MV-4-11 (cell line): ENCODE measurements around the gene WDR6.

ENCODE experiments used
- DNase-seq: peaks from one replicate; lab custom pipeline; 2025; lab: John Stamatoyannopoulos, UW

Gene WDR6

DNA sequence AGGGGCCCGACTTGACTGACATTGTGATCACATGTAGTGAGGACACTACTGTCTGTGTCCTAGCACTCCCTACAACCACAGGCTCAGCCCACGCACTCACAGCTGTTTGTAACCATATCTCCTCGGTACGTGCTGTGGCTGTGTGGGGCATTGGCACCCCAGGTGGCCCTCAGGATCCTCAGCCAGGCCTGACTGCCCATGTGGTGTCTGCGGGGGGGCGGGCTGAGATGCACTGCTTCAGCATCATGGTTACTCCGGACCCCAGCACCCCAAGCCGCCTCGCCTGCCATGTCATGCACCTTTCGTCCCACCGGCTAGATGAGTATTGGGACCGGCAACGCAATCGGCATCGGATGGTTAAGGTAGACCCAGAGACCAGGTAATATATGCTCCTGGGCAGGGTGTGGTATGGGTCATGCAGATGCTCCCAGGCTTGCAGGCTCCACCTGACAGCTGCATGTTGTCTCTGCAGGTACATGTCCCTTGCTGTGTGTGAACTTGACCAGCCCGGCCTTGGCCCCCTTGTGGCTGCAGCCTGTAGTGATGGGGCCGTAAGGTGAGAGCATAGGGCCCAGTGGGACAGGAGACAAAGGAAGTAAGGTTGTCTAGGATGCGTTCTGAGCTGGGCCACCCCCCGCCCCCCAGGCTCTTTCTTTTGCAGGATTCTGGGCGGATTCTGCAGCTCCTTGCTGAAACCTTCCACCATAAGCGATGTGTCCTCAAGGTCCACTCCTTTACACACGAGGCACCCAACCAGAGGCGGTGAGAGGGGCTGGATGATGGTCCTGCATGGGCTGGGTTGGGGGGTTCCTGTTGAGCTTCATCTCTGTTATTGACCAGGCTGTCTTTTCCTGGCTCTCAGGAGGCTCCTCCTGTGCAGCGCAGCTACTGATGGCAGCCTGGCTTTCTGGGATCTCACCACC lies 6.8 kb downstream of the WDR6 start:
- peak; percentile 24 for DNase-seq

DNA sequence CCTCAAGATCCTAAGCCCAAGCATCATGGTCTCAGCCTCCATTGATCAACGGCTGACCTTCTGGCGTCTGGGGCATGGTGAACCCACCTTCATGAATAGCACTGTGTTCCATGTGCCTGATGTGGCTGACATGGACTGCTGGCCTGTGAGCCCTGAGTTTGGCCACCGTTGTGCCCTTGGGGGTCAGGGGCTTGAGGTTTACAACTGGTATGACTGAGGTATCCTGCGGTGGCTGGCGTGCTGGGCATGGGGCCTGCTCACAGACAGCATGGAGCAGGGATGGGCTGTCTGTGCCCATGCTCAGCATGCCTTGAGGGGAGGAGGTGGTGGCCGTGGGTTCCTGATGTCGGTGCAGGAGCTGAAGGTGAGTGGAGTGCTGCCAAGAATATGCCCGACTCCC lies 7.9 kb downstream of the WDR6 start:
- DNase-seq: no peak

- DNase-seq: no peak
Measured at GRCh38 chr3:49015765-49016164, 8.6 kb downstream of the WDR6 start.

GRCh38 chr3:49016414-49017228 lies 9.4 kb downstream of the WDR6 start:
- DNase-seq: no peak

- peak; percentile 55 for DNase-seq
Measured at GRCh38 chr3:49017229-49017970, 10.2 kb downstream of the WDR6 start.

GRCh38 chr3:49017971-49018706 lies 10.9 kb downstream of the WDR6 start, which contains the start of gene DALRD3:
TSS of gene DALRD3 (minus strand) at chr3:49018580. CDS start at chr3:49018564, 16 bp downstream.
- peak; percentile 65 for DNase-seq

- peak; percentile 64 for DNase-seq
Measured at GRCh38 chr3:49018707-49019006, 11.5 kb downstream of the WDR6 start.

- DNase-seq: peak; percentile 67
Measured at GRCh38 chr3:49019941-49020329, 12.7 kb downstream of the WDR6 start.

GRCh38 chr3:49020330-49021212 lies 13.4 kb downstream of the WDR6 start:
- peak; percentile 61 for DNase-seq

- DNase-seq: peak; percentile 96
Measured at GRCh38 chr3:49021213-49021812, 14.1 kb downstream of the WDR6 start.

DNA sequence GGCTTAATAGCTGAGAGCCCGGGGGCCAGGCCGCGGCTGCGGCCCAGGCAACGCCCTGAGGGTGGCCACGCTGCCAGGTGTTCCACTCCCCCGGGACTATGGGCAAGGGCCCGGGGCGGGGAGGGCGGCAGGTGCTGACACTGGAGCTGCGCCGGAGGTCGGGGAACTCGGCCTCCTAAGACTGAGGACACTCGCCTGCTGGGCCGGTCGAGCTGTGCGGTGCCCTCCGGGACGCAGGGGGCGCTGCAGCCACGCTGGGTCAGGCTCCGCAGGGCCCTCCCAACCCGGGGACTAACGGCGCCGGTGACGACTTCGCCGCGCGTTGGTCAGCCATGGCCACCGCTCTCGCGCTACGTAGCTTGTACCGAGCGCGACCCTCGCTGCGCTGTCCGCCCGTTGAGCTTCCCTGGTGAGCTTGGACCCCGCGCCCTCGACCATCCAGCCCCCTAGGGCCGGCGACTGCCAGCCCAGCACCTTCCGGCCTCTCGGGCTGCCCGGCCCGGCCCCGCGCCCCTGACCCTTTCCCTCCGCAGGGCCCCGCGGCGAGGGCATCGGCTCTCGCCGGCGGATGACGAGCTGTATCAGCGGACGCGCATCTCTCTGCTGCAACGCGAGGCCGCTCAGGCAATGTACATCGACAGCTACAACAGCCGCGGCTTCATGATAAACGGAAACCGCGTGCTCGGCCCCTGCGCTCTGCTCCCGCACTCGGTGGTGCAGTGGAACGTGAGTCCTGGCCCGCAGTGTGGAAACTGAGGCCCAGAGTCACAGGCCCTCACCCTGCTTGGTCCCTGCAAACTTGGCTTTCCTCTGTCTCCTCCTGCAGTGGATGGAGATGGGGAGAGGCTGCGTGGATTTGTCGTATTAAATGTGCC lies 14.9 kb downstream of the WDR6 start, which contains the start of gene NDUFAF3:
Gene NDUFAF3, plus strand, starts transcription at position 309 of the 875 bp plus-strand sequence. Its CDS starts 24 bp downstream, at position 333.
- peak; percentile 83 for DNase-seq

- DNase-seq: peak; percentile 18
Measured at GRCh38 chr3:49022688-49023171, 15.5 kb downstream of the WDR6 start.

DNA sequence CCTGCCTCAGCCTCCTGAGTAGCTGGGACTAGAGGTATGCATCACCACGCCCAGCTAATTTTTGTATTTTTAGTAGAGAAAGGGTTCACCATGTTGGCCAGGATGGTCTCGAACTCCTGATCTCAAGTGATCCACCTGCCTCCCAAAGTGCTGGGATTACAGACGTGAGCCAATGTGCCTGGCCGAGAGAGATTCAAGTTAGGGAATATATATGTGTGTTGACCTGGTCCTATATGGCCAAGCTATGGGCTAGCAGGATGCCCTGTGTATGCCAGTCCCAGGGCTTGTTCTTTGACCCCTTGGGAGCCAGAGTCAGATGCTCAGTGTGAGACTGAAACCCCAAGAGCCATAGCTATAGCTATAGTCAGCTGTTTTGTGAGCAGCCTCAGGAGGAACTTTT lies 16.6 kb downstream of the WDR6 start:
- DNase-seq: no peak

- no peak for DNase-seq
Measured at GRCh38 chr3:49024449-49024848, 17.3 kb downstream of the WDR6 start.

DNA sequence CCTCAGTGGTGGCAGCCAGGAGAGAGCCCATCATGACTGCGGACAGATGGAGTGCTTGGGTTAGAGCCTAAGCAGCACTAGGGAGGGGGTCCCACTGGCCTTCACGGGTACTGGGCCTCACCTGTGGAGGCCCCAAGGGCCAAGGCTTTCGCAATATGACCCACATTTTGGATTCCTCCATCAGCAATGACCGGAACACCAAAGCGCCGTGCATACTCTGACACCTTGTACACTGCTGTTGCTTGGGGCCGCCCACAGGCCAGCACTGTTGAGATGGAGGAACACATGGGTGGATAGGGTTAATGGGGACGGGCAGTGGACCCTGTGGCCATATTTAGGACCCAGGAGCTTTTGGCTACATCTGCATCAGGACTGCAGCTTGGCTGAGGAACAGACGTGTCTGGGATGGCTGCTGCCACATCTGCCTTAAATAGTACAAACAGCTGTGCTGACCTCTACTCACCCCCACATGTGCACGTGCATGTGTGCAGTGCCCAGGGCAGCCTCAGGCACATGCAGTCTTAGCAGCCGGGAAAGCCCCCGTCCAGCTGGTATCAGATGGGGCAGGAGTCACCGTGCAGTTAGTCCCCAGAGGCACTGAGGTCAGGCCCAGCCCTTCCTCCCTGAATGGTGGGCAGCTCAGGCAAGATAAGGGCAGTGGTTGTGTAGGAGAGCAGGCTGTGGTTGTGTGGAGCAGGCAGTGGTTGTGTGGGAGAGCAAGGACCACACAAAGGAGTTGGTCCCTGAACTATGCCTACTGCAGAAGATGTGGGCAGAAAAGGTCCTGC lies 18.0 kb downstream of the WDR6 start:
- DNase-seq: peak; percentile 59

DNA sequence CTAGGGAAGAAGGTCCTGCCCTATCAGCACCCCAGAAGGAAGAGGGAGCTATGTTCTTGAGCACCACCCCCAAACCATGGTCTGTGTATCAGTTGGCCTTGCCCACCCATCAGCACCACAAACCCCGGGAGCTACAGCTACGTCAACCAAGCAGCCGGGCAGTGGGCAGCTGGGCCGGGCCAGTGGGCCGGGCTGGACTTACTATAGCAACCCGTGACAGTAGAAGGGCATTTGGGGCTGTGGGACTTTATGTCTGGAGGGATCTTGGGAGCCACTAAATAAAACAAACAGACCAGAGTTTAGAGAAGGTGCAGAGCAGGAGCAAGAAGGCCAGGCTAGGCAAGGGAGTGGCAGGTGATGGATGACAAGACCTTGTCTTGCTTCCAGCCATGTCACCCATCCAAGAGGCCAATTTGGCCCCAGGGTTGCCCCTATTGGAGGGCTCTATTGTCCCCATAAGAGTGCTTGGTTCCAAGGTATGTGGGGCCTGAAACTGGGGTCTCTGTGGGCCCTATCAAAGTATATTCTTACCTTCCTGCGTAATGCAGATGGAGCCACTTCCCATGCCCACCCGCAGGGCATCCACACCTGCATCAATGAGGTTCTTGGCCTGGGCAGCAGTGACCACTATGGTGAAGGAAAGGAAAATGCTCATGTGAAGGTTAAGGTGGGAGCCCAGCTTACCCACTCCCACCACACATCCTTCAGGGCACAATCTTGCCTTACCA lies 18.8 kb downstream of the WDR6 start:
- DNase-seq: no peak

GRCh38 chr3:49026536-49026935 lies 19.3 kb downstream of the WDR6 start:
- DNase-seq: no peak
